Measurements from ENCODE around the gene H6PD. TPM values are rescaled to one million over a fixed set of nuclear protein-coding genes. Genes with fewer than 3 reads are reported as not detected.
A peak's percentile ranks its signal among the peaks of the same experiment; 100 is the strongest.

H6PD gene
- total and polyA plus RNA-seq, 4 donors: 21.5 to 59.8 (median 32.9) TPM

DNA sequence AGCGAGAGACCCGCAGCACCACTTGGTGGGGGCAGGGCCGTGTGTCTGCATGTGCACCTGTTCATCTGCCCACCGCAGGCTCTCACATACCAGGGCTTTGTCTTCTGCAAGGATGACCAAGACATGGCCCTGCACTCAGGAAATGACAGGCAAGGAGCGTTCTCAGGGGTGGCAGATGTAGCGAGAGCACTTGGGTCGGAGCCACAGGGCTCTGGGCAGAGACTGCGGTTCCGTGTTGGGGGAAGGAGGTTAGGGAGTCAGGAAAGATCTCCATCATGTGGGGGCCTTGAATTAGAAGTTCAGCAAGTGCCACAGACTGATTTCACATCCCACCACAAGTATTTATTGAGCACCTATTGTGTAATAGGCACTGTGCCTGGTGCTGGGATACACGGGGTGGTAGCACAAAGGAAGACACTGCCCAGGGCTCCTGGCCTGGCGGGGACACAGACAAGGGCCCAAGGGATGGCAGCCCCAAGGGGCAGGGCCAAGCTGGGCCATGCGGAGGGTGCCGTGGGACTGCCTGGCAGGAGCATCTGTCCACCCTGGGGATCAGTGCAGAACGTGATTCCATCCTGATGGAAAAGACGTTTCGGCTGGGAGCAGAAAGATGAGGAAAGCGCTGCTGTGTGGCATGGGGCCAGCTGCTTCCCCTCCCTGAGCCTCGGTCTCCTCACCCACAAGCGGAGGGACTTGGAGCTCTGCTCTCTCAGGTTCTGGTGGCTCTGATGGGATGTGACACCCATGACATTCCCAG lies 46.7 kb downstream of the H6PD start:
- H3K36me3 ChIP-seq (ENCODE audit: control insufficient read depth in 4 of 4, insufficient read depth in 4 of 4, low read length in 4 of 4): no peaks in the 10 kb centered on the region
- TF ChIP-seq, protein P1, sequence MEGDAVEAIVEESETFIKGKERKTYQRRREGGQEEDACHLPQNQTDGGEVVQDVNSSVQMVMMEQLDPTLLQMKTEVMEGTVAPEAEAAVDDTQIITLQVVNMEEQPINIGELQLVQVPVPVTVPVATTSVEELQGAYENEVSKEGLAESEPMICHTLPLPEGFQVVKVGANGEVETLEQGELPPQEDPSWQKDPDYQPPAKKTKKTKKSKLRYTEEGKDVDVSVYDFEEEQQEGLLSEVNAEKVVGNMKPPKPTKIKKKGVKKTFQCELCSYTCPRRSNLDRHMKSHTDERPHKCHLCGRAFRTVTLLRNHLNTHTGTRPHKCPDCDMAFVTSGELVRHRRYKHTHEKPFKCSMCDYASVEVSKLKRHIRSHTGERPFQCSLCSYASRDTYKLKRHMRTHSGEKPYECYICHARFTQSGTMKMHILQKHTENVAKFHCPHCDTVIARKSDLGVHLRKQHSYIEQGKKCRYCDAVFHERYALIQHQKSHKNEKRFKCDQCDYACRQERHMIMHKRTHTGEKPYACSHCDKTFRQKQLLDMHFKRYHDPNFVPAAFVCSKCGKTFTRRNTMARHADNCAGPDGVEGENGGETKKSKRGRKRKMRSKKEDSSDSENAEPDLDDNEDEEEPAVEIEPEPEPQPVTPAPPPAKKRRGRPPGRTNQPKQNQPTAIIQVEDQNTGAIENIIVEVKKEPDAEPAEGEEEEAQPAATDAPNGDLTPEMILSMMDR (IDR thresholded peaks at IDR 0.05; ENCODE audit: control extremely low read depth, extremely low read depth): no peak
- WGBS, 2 donors: 77 to 82% methylated on average over 19 of the region's 19 CpGs
- no peak overlapping the region for H3K9ac ChIP-seq (ENCODE audit: insufficient read depth in 1 of 2, low read length in 2 of 2)
- ATAC-seq (ENCODE audit: insufficient read depth, low FRiP score): no peak
- no peaks in the 10 kb centered on the region for H3K9me3 ChIP-seq (ENCODE audit: control insufficient read depth in 4 of 4, insufficient read depth in 3 of 4, low read length in 3 of 4)
- DNase-seq: no peak
- no peak overlapping the region for H3K4me3 ChIP-seq
- H3K27me3 ChIP-seq (ENCODE audit: control insufficient read depth in 3 of 3, insufficient read depth in 3 of 3, low read length in 2 of 3): no peaks in the 10 kb centered on the region
- no peak overlapping the region for H3K27ac ChIP-seq (ENCODE audit: low read depth in 1 of 2, low read length in 1 of 2)
- H3K4me1 ChIP-seq (ENCODE audit: control insufficient read depth in 5 of 5, insufficient read depth in 5 of 5, low read length in 5 of 5): peaks cover 0 to 18% (median 5%) of the 10 kb centered on the region in 5 donors

DNA sequence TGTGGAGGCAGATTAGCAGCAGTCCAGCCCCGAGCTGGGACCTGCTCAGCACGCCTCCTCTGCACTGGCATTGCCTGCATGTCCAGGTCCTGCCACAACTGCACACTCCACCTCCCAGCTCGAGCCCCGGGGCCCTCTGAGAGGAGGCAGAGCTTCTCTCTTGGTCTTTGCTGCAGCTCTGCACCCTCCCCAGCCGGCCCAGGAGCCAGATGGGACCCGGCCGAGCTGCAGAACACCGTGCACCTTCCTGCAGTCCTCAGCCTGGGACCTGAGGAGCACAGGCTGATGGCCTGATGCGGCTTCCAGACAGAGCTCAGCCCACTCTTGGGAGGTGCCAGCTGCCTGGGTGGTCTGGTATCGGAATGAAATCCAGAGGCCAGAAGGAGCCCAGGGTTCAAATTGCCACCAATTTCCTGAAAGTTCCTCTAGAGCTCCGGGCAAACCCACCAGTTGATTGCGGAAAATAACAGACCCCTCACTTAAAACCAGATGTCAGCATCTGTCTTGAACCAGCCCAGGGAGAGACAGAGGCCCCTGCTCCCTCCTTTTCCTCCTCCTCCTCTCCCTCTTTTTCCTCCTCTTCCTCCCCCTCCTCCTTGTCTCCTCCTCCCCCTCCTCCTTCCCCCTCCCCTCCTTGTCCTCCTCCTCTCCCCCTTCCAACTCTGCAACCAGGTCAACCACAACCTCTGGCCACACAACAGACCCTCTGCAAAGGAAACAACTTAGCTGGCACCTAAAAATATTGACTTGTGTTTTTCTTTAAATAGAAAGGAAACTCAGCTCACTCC lies 47.5 kb downstream of the H6PD start:
- H3K4me1 ChIP-seq (ENCODE audit: control insufficient read depth in 5 of 5, insufficient read depth in 5 of 5, low read length in 5 of 5): peaks cover 0 to 18% (median 6%) of the 10 kb centered on the region in 5 donors
- 49 to 55% methylated on average over 12 of the region's 12 CpGs for WGBS, 2 donors
- H3K9me3 ChIP-seq (ENCODE audit: control insufficient read depth in 4 of 4, insufficient read depth in 3 of 4, low read length in 3 of 4): peaks cover 0 to under 1% (median 0%) of the 10 kb centered on the region in 4 donors
- H3K27me3 ChIP-seq (ENCODE audit: control insufficient read depth in 3 of 3, insufficient read depth in 3 of 3, low read length in 2 of 3): no peaks in the 10 kb centered on the region
- no peak overlapping the region for H3K27ac ChIP-seq (ENCODE audit: low read depth in 1 of 2, low read length in 1 of 2)
- no peaks in the 10 kb centered on the region for H3K36me3 ChIP-seq (ENCODE audit: control insufficient read depth in 4 of 4, insufficient read depth in 4 of 4, low read length in 4 of 4)
- H3K4me3 ChIP-seq: no peak overlapping the region
- no peak overlapping the region for H3K9ac ChIP-seq (ENCODE audit: insufficient read depth in 1 of 2, low read length in 2 of 2)
- TF ChIP-seq, protein P1 (IDR thresholded peaks at IDR 0.05; ENCODE audit: control extremely low read depth, extremely low read depth): no peak
- DNase-seq (peak in 1 of 3 donors; percentile 42), ATAC-seq (ENCODE audit: insufficient read depth, low FRiP score) (no peak)

DNA sequence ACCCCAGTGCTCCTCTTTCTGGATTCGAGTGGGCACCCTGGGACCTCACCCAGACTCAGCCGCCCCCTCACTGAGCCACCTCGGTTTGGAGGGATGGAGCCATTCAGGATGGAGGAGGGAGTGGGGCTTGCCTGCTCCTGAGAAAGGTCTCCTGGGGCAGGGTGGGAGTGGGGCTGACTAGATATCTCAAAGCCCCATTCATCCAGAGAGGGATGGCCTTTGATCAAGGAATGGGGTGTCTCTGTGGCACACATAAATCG lies 48.1 kb downstream of the H6PD start:
- TF ChIP-seq, protein P1 (IDR thresholded peaks at IDR 0.05; ENCODE audit: control extremely low read depth, extremely low read depth): no peak
- H3K27ac ChIP-seq (ENCODE audit: low read depth in 1 of 2, low read length in 1 of 2): no peak overlapping the region
- no peak overlapping the region for H3K4me3 ChIP-seq
- ATAC-seq (ENCODE audit: insufficient read depth, low FRiP score) (no peak), DNase-seq (no peak)
- 50 to 58% methylated on average over 4 of the region's 4 CpGs for WGBS, 2 donors
- H3K36me3 ChIP-seq (ENCODE audit: control insufficient read depth in 4 of 4, insufficient read depth in 4 of 4, low read length in 4 of 4): no peaks in the 10 kb centered on the region
- H3K9ac ChIP-seq (ENCODE audit: insufficient read depth in 1 of 2, low read length in 2 of 2): no peak overlapping the region
- H3K9me3 ChIP-seq (ENCODE audit: control insufficient read depth in 4 of 4, insufficient read depth in 3 of 4, low read length in 3 of 4): peaks cover 0 to 3% (median 0%) of the 10 kb centered on the region in 4 donors
- H3K27me3 ChIP-seq (ENCODE audit: control insufficient read depth in 3 of 3, insufficient read depth in 3 of 3, low read length in 2 of 3): no peaks in the 10 kb centered on the region
- H3K4me1 ChIP-seq (ENCODE audit: control insufficient read depth in 5 of 5, insufficient read depth in 5 of 5, low read length in 5 of 5): peaks cover 0 to 18% (median 7%) of the 10 kb centered on the region in 5 donors

Measured in lung (tissue), 12 donors.